Measurements from ENCODE around the gene ITGA2B.

GRCh38 chr17:44382917-44383316 lies 6.5 kb downstream of the ITGA2B start:
- TF ChIP-seq TAF1 (IDR thresholded peaks at IDR 0.05; ENCODE audit: low read depth, low read length) (no peak), MAX (IDR thresholded peaks at IDR 0.05) (no peak), CTCF (IDR thresholded peaks at IDR 0.05; ENCODE audit: control extremely low read depth in 1 of 3, insufficient read depth in 1 of 3, low read depth in 1 of 3, low read length in 3 of 3) (no peak), CHD1 (IDR thresholded peaks at IDR 0.05; ENCODE audit: low read depth, low read length) (no peak)
